Femur (tissue), 1 donor: ENCODE results near the gene ARRDC3.
A peak's percentile ranks its signal among the peaks of the same experiment; 100 is the strongest.

Experiments
- DNase-seq: peaks from one replicate; pipeline ENCODE4 v3.0.0-alpha.2; 2017

ARRDC3 gene

GRCh38 chr5:91383956-91384300 lies 811 bp upstream of the ARRDC3 start:
- peak; percentile 51 for DNase-seq

- peak; percentile 44 for DNase-seq
Measured at GRCh38 chr5:91382530-91383026, 539 bp downstream of the ARRDC3 start.

- DNase-seq = peak; percentile 94
Measured at GRCh38 chr5:91381774-91382359, 1.2 kb downstream of the ARRDC3 start.

GRCh38 chr5:91381239-91381773 lies 1.8 kb downstream of the ARRDC3 start:
- DNase-seq = no peak

GRCh38 chr5:91380491-91381238 lies 2.5 kb downstream of the ARRDC3 start:
- peak; percentile 99 for DNase-seq

- peak; percentile 98 for DNase-seq
Measured at GRCh38 chr5:91379914-91380490, 3.1 kb downstream of the ARRDC3 start.

- DNase-seq = no peak
Measured at GRCh38 chr5:91379246-91379913, 3.7 kb downstream of the ARRDC3 start.

- no peak for DNase-seq
Measured at GRCh38 chr5:91378752-91379211, 4.3 kb downstream of the ARRDC3 start.

- no peak for DNase-seq
Measured at GRCh38 chr5:91374893-91375520, 8.1 kb downstream of the ARRDC3 start.

GRCh38 chr5:91373600-91373999 lies 9.5 kb downstream of the ARRDC3 start:
- no peak for DNase-seq

GRCh38 chr5:91373006-91373405 lies 10.1 kb downstream of the ARRDC3 start:
- DNase-seq = no peak

- no peak for DNase-seq
Measured at GRCh38 chr5:91369480-91369879, 13.6 kb downstream of the ARRDC3 start.

GRCh38 chr5:91367908-91368648 lies 15.0 kb downstream of the ARRDC3 start:
- DNase-seq = no peak

- DNase-seq = no peak
Measured at GRCh38 chr5:91367344-91367743, 15.8 kb downstream of the ARRDC3 start.

- DNase-seq = no peak
Measured at GRCh38 chr5:91366551-91366950, 16.6 kb downstream of the ARRDC3 start.

- no peak for DNase-seq
Measured at GRCh38 chr5:91365498-91365897, 17.6 kb downstream of the ARRDC3 start.

GRCh38 chr5:91362935-91363334 lies 20.2 kb downstream of the ARRDC3 start:
- DNase-seq = no peak

- DNase-seq = no peak
Measured at GRCh38 chr5:91361790-91362189, 21.3 kb downstream of the ARRDC3 start.

GRCh38 chr5:91361055-91361701 lies 21.9 kb downstream of the ARRDC3 start:
- no peak for DNase-seq

GRCh38 chr5:91359962-91360609 lies 23.0 kb downstream of the ARRDC3 start:
- DNase-seq = no peak

- DNase-seq = no peak
Measured at GRCh38 chr5:91357806-91358205, 25.3 kb downstream of the ARRDC3 start.
